GM18502 (cell line): ENCODE measurements around the gene PRUNE2.
"Not testable (repeated sequence)": the region's sequence is repeated elsewhere in the genome, so short reads cannot be mapped to it uniquely, and the experiment has no call there.

Experiments
- ATAC-seq: cut with Tn5 transposase; IDR thresholded peaks from one replicate; pipeline ENCODE4 v1.9.1; 2021; ENCODE audit warnings: mild to moderate bottlenecking; ENCODE audit not compliant: unreplicated experiment, poor library complexity

Gene PRUNE2, protein sequence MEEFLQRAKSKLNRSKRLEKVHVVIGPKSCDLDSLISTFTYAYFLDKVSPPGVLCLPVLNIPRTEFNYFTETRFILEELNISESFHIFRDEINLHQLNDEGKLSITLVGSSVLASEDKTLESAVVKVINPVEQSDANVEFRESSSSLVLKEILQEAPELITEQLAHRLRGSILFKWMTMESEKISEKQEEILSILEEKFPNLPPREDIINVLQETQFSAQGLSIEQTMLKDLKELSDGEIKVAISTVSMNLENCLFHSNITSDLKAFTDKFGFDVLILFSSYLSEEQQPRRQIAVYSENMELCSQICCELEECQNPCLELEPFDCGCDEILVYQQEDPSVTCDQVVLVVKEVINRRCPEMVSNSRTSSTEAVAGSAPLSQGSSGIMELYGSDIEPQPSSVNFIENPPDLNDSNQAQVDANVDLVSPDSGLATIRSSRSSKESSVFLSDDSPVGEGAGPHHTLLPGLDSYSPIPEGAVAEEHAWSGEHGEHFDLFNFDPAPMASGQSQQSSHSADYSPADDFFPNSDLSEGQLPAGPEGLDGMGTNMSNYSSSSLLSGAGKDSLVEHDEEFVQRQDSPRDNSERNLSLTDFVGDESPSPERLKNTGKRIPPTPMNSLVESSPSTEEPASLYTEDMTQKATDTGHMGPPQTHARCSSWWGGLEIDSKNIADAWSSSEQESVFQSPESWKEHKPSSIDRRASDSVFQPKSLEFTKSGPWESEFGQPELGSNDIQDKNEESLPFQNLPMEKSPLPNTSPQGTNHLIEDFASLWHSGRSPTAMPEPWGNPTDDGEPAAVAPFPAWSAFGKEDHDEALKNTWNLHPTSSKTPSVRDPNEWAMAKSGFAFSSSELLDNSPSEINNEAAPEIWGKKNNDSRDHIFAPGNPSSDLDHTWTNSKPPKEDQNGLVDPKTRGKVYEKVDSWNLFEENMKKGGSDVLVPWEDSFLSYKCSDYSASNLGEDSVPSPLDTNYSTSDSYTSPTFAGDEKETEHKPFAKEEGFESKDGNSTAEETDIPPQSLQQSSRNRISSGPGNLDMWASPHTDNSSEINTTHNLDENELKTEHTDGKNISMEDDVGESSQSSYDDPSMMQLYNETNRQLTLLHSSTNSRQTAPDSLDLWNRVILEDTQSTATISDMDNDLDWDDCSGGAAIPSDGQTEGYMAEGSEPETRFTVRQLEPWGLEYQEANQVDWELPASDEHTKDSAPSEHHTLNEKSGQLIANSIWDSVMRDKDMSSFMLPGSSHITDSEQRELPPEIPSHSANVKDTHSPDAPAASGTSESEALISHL (N-terminal part only)

DNA sequence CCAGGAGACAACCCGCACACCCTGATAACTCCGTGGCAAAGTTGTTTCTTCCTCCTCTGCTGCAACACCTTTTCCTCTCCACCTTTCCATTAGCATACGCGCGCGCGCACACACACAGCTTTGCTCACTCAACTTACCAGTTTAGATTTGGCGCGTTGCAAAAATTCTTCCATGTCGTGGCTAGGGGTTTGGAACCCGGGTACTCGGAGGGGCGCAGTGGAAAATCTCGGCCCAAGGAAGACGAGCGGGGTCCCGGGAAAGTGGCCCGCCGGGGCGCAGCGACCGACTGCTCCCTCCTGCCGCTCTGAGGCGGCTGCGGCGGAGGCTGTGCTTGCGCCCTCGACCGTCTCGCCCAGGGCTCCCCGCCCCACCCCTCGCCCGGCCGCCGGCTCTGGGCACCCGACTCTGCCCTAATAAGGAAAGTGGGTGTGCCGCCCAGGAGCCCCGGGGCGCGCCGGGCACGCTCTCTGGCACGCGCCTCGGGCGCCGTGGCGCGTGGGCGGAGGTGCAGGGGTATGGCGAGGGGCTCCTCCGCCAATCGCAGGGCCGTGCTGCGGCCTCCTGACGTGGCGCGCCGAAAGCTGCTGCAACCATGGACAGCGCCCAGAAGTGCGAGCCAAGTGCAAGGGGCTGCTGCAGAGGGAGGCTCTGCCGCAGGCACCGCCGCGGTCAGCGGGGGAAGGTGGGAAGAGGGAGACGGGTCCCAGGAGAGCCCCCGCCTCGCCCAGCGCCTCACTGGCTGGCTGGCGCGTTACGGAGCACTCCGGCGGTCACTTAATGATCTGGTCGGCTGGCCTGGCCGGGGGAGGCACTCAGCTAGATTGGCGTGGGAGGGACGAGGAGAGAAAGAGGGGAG is at the start of gene PRUNE2:
Gene PRUNE2, minus strand, starts transcription at position 324 of the 856 bp plus-strand sequence. Its CDS starts 151 bp downstream, at position 173.
- peak; percentile 85 for ATAC-seq

DNA sequence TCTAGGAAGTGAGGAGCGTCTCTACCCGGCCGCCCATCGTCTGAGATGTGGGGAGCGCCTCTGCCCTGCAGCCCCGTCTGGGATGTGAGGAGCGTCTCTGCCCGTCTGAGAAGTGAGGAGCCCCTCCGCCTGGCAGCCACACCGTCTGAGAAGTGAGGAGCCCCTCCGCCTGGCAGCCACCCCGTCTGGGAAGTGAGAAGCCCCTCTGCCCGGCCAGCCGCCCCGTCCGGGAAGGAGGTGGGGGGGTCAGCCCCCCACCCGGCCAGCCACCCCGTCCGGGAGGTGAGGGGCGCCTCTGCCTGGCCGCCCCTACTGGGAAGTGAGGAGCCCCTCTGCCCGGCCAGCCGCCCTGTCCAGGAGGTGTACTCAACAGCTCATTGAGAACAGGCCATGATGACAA is 49.5 kb upstream of the PRUNE2 start:
- ATAC-seq: not testable (repeated sequence)

DNA sequence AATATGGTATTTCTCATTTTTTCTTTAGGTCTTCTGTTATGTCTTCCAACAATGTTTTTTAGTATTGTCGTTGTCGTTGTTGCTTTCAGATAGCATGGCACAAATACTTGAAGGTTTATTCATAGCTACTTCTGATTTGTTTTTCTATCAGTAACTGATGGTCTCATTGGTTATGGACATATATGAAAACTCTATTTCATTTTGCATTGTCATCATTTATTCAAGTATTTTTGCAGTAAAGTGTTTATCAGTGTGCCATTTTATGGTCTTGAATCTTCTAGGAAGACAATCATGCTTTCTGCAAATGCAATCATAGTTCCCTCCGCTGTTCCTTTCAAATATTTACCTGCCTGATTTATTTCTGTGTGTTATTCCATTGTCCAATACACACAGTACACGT is 44.0 kb upstream of the PRUNE2 start:
- no peak for ATAC-seq

DNA sequence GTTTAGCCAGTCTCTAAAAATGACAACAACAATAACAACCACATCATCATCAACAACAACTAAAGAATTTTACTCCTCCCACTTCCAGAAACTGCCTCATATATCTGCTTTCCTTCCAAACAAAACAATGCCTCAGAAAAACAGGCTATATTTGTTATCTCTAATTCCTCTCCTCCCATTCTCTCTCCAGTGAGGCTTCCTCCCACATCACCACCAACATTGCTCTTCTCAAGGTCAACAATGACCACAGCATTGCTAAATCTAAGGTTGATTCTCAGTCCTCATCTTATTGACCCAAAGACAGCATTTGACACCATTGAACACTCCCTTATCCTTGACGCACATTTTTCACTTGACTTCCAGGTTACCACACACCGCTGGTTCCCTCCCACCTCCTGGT is 38.1 kb upstream of the PRUNE2 start:
- ATAC-seq: no peak

DNA sequence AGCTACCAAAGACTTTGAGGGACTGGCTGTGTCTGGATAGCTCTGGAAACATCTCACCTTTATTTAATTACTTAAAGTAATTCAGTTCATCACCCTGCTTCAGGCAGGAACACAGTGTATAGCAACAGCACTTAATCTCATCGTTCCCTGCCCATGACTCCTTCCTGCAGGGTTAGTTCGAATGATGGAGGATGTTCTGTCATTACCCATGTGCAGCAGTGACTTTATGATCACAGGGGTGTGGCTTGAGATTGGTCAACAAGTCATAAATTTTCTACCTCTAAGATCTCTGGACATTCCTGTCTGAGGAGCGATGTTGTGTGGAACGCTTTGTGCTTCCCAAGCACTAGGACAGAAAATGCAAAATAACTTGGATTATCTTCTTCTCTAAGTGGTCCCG is 37.1 kb upstream of the PRUNE2 start:
- no peak for ATAC-seq

DNA sequence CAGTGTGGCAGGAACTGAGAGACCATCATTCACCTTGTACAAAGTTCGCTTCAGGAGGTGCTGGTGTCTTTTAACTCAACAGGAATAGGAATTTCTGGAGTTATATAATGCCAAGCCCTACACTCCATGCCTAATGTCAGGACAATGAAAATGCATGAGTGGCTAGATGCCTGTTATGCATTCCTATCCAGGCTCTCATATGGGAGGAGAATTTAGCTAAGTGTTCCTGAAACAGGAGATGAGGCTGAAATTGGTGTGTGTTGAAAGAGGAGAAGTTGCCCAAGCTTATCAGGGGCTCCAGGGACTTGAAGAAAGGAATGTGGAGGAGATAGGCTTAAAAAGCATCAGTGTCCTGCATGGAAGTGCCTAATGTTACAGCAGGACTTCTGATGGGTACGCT is 26.8 kb upstream of the PRUNE2 start:
- no peak for ATAC-seq

DNA sequence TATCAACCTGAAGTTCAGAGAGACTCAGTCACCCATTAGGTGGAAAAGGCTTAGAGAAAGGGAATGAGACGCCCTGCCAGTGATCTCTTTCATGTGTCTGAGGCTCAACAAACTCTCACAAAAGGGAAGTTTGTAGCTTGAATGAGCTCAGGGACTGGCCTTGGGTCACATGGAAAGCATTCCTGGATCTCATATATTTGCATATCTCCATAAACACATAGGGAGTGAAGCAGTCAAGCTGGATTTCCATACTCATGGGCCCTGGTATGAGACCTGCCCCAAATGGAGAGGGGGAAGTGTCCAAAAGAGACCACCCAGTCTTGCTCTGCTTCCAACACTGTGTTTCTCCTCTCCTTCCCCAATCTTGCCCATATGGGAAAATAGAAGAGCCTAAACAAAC is 26.4 kb upstream of the PRUNE2 start:
- ATAC-seq: no peak

DNA sequence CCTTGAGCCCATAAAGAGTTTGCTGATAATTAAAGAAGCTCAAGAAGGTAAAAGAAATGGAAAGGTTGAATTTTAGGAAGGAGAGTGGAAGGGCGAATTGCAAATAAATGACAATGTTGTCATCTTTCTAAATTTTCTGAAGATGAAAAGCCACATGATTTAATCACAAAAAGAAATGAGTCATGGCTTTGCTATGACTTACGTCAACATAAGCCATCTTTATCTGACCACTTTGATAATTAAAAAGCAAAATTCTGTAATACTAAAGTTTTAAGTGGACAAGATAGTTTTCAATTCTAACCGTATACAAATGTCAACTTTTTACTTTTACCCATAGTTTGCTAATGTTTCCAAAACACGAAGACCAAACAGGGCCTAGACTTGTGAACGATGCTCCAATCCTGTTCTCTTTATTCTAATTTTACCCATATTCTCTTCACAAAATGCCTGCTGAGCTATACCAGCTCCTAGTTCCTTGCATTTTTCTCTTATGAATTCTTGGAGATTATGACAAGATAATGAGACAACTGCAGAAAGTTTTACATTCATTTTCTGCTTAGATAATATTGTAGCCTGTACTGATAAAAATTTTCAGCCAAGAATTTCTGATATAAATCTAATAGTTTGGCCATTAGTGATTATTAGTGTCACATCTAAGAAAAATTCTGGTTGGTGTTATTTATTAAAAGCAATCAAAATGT is 21.8 kb upstream of the PRUNE2 start:
- ATAC-seq: no peak

DNA sequence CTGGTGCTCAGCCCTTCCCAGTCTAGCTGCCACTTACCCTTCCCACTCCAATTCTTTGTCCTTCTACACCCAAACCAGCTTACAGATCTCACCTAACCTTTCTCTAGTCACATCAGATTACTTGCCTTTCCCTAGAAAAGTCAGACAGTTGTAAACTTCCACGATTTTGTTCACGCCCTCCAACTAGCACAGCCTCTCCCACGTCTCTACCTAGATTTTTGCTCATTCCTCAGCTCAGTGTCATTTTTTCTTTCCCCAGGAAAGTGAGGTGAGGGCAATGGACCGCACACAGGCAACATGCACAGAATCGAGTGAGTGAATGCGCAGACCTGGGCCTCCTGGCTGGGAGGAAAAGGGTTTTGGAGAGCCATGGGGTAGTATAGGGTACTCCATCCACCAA is 20.9 kb upstream of the PRUNE2 start:
- ATAC-seq: no peak

DNA sequence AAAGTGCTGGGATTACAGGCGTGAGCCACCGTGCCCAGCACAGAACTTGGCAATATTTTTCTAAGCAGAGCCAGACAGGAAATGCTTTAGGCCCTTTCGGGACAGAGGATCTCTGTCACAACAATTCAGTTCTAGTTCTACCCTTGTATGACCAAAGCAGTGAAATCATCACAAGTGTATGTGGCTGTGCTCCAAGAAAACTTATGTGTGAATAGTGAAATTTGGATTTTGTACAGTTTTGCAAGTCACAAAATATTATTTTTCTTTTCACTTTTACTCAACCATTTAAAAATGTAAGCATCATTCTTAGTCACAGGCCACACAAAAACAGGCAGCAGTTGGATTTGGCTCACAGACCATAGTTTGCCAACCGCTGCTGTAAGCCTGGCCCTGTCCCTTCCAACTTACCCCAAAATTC is 20.4 kb upstream of the PRUNE2 start:
- no peak for ATAC-seq

DNA sequence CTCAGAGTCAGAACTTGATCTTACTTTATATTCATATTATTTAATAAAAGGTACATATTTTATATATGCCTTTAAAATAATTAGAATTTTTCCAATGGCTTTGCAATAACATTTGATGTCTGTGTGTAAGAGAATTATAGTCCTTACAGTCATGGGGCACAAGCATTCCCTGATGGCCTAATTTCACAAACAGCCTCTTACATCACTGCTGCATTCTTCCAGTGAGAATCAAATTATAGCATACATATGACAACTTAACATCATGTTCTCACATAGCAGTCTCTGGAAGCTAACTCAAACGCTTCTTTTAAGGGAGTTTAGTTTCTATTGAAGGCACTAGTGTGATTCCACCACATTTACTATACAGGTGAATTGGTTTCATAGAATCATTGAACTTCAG is 15.3 kb upstream of the PRUNE2 start:
- ATAC-seq: no peak

DNA sequence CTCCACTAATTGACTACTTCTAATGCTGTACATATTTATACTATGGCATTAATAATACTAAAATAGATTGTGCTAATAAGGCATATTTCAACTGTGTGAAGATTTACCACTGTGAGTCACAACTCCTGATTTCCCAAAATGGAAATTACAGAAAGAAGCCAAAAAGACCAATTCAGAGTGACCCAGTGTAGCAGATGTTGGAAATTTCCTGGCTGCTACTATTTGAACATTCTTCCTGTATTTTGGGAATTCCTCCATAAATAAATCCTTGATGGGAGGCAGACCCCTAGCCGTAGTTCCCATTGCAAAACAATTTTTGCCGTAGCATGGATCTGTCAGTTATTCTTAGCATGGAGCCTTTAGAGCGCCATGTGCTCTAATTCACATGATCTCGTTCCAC is 11.4 kb upstream of the PRUNE2 start:
- ATAC-seq: no peak

DNA sequence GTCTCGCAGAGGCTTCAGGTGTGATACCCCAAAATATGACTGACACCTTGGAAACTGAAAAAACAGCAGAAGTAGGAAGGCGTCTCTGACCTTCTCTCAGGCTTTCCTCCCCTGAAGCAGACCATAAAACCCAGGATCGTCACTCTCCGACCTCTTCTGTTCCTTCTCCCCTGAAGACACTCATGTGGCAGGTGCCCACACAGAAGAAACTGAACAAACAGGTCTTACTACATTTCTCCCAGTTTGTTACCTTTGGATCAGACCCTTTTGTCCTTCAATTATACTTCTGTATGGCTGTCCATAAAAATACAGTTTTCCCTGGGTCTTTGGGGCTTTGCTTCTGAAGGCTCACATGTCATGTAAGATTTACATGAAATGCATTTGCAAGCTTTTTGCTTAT is 10.3 kb upstream of the PRUNE2 start:
- no peak for ATAC-seq

DNA sequence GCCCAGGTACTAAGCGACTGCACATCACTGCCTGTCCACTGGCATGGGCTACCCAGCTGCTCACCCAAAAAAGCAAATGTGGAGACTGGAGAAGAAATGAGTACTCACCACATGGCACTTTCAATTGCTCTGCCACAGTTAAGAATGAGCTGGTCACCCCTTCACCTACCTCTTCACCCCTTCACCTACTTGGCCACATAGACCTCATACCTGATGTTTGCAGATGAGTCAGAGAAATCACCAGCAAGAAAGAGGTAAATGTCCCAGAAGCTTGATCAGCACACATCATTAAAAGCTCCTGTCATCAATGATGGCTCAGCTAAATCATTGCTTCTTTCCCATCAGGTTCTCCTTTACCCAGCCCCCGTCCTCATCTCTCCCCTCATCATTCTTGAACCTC is 7.6 kb upstream of the PRUNE2 start:
- ATAC-seq: no peak

DNA sequence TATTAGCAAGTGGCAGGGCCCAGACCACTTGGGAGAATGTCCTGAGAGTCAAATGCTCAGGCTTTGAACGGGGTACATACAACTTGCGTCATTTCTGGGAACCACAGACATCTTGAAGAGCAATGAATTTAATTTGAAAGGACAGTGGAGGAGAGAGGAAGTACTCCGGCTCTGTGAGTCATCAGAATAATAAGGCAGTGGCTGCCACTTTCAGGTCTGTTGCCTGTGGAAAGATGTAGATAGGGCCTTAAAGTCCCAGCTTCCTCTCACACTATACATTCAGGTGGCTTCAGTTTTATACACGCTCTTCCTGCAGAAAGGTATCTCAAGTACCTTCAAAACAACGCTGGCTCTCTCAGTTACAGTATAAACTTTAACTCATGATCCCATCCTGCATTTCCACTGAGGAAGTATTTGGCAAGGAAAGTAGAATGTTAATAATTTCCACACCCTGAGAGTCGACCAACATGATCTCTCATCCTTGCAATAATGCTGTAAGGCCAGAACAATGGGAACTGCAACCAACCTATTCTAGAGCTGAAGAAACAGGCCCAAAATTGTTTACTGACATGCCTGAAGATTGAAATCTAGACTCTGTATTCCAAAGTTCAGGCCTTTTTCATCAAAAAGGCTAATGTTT is 6.8 kb upstream of the PRUNE2 start:
- ATAC-seq: peak; percentile 73

DNA sequence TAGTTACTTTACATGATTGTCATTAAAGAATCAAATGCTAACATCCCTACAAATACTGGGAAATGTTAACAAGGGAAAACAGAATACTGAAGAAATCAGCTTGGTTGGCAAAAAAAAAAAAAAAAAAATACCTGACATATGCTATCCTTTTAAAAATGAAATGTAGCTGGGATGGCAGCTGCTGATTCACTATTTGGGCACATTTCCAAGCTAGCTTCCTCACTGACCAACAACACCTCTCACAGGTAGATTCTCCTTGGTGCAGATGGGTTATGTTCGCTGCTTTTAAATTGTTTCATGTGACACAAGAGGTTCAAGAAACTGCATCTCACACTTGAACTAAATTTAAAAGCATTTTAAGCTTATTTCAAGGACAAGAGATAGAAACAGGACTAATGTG is 6.1 kb upstream of the PRUNE2 start:
- ATAC-seq: no peak

DNA sequence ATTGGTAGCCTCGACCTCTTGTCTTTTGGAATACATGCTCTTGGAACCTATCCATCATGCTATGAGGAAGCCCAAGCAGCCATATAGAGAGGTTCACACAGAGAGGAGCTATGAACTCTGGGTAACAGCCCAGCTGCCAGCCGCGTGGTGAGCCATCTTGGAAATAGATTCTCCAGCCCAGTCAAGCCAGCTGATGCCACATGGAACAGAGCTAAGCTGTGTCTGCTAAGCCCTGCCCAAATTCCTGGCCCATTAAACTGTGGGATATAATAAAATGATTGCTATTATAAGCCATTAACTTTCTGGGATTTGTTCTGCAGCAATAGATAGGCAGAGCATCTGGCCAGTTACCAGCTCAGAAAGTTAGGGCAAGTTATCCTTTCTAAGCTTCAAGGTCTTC is 4.9 kb upstream of the PRUNE2 start:
- ATAC-seq: no peak

DNA sequence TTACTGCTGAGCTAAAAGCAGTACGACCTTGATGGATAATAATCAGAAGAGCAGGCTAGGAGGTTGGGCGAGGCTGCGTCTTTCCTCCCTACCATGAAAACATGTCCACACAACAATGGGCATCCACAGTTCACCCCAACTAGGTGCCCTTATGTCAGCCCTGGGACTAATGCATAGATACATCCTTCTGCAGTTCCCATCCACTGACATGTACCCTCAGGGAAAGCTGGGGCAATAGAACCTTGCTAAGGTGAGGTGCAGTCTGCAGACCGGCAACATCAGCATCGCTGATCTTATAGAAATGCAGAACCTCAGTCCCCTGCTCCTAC is 697 bp upstream of the PRUNE2 start:
- ATAC-seq: no peak
